SJCRH30 (cell line): Measurements from ENCODE around the gene ADARB2. TPM values are rescaled to one million over a fixed set of nuclear protein-coding genes. Genes with fewer than 3 reads are reported as not detected.

ENCODE experiments used
- DNase-seq, 2 experiments: peaks; one replicate each; pipeline ENCODE4 v3.0.0-alpha.2; 2015 to 2020
- H3K27ac ChIP-seq: fragments of 250-450 bp; sonication (Bioruptor Pico); 2 replicates; pipeline ENCODE4 v1.5.1; 2020; ENCODE audit warnings: mild to moderate bottlenecking, moderate library complexity
- H3K27me3 ChIP-seq: fragments of 250-450 bp; sonication (Bioruptor Pico); 2 replicates; pipeline ENCODE4 v1.5.1; 2020; ENCODE audit warnings: mild to moderate bottlenecking, moderate library complexity
- H3K36me3 ChIP-seq: fragments of 250-450 bp; sonication (Bioruptor Pico); 2 replicates; pipeline ENCODE4 v1.5.1; 2020; ENCODE audit warnings: mild to moderate bottlenecking, moderate library complexity
- H3K4me1 ChIP-seq: fragments of 250-450 bp; sonication (Bioruptor Pico); 2 replicates; pipeline ENCODE4 v1.5.1; 2020; ENCODE audit warnings: mild to moderate bottlenecking, moderate library complexity
- H3K4me3 ChIP-seq: fragments of 250-450 bp; sonication (Bioruptor Pico); 2 replicates; pipeline ENCODE4 v1.5.1; 2020; ENCODE audit warnings: mild to moderate bottlenecking, moderate library complexity
- H3K9me3 ChIP-seq: fragments of 250-450 bp; sonication (Bioruptor Pico); replicated peaks from 2 replicates; pipeline ENCODE4 v1.5.1; 2020; ENCODE audit warnings: mild to moderate bottlenecking, moderate library complexity
- total RNA-seq: library from RNA; depleted of rRNA; stranded (reverse); fragments of >200 nt; shearing (Covaris generic); gene quantifications from 2 replicates; pipeline ENCODE4 v1.2.3, GENCODE V29; 2014

ADARB2 gene
- total RNA-seq, 1 experiment from 2014 or later, result not detected

- H3K4me3 ChIP-seq, result no peak overlapping the region
- no peaks in the 10 kb centered on the region for H3K27me3 ChIP-seq
- no peak for DNase-seq
- no peak overlapping the region for H3K27ac ChIP-seq
- no peaks in the 10 kb centered on the region for H3K36me3 ChIP-seq
- H3K9me3 ChIP-seq, result no peaks in the 10 kb centered on the region
- H3K4me1 ChIP-seq, result no peaks in the 10 kb centered on the region
Measured at GRCh38 chr10:1604246-1604645, 133.1 kb downstream of the ADARB2 start.

- Histone ChIP-seq H3K4me3 (no peak overlapping the region), H3K4me1 (no peaks in the 10 kb centered on the region), H3K9me3 (no peaks in the 10 kb centered on the region), H3K27me3 (no peaks in the 10 kb centered on the region), H3K27ac (no peak overlapping the region), H3K36me3 (no peaks in the 10 kb centered on the region)
- no peak for DNase-seq
Measured at GRCh38 chr10:1603181-1603580, 134.1 kb downstream of the ADARB2 start.

GRCh38 chr10:1602037-1602484 is 135.3 kb downstream of the ADARB2 start:
- Histone ChIP-seq H3K36me3 (no peaks in the 10 kb centered on the region), H3K27me3 (no peaks in the 10 kb centered on the region), H3K4me1 (no peaks in the 10 kb centered on the region), H3K9me3 (no peaks in the 10 kb centered on the region), H3K4me3 (no peak overlapping the region), H3K27ac (no peak overlapping the region)
- DNase-seq, result no peak

GRCh38 chr10:1601406-1601805 is 135.9 kb downstream of the ADARB2 start:
- H3K9me3 ChIP-seq, result no peaks in the 10 kb centered on the region
- H3K4me3 ChIP-seq, result no peak overlapping the region
- no peak overlapping the region for H3K27ac ChIP-seq
- H3K4me1 ChIP-seq, result no peaks in the 10 kb centered on the region
- no peaks in the 10 kb centered on the region for H3K27me3 ChIP-seq
- no peak for DNase-seq
- H3K36me3 ChIP-seq, result no peaks in the 10 kb centered on the region

- no peak overlapping the region for H3K4me3 ChIP-seq
- no peak overlapping the region for H3K27ac ChIP-seq
- no peaks in the 10 kb centered on the region for H3K36me3 ChIP-seq
- H3K4me1 ChIP-seq, result no peaks in the 10 kb centered on the region
- H3K27me3 ChIP-seq, result no peaks in the 10 kb centered on the region
- H3K9me3 ChIP-seq, result no peaks in the 10 kb centered on the region
- DNase-seq, result no peak
Measured at GRCh38 chr10:1600861-1601260, 136.5 kb downstream of the ADARB2 start.

- no peak overlapping the region for H3K4me3 ChIP-seq
- no peaks in the 10 kb centered on the region for H3K9me3 ChIP-seq
- no peak overlapping the region for H3K27ac ChIP-seq
- H3K36me3 ChIP-seq, result no peaks in the 10 kb centered on the region
- DNase-seq, result peak; percentile 50 to 63
- no peaks in the 10 kb centered on the region for H3K4me1 ChIP-seq
- H3K27me3 ChIP-seq, result no peaks in the 10 kb centered on the region
Measured at GRCh38 chr10:1598393-1599153, 138.8 kb downstream of the ADARB2 start.

- H3K27ac ChIP-seq, result no peak overlapping the region
- H3K27me3 ChIP-seq, result no peaks in the 10 kb centered on the region
- no peaks in the 10 kb centered on the region for H3K4me1 ChIP-seq
- H3K36me3 ChIP-seq, result no peaks in the 10 kb centered on the region
- no peak overlapping the region for H3K4me3 ChIP-seq
- DNase-seq, result no peak
- H3K9me3 ChIP-seq, result no peaks in the 10 kb centered on the region
Measured at GRCh38 chr10:1597370-1598146, 139.8 kb downstream of the ADARB2 start.

GRCh38 chr10:1596482-1597099 is 140.7 kb downstream of the ADARB2 start:
- Histone ChIP-seq H3K36me3 (no peaks in the 10 kb centered on the region), H3K9me3 (no peaks in the 10 kb centered on the region), H3K27ac (no peak overlapping the region), H3K4me3 (no peak overlapping the region), H3K27me3 (no peaks in the 10 kb centered on the region), H3K4me1 (no peaks in the 10 kb centered on the region)
- no peak for DNase-seq

GRCh38 chr10:1595726-1596125 is 141.6 kb downstream of the ADARB2 start:
- Histone ChIP-seq H3K27ac (no peak overlapping the region), H3K27me3 (no peaks in the 10 kb centered on the region), H3K4me3 (no peak overlapping the region), H3K9me3 (no peaks in the 10 kb centered on the region), H3K36me3 (no peaks in the 10 kb centered on the region), H3K4me1 (no peaks in the 10 kb centered on the region)
- no peak for DNase-seq

- no peaks in the 10 kb centered on the region for H3K9me3 ChIP-seq
Measured at GRCh38 chr10:1595242-1595600, 142.1 kb downstream of the ADARB2 start.

GRCh38 chr10:1594372-1595241 is 142.7 kb downstream of the ADARB2 start:
- no peaks in the 10 kb centered on the region for H3K4me1 ChIP-seq
- DNase-seq, result no peak
- H3K36me3 ChIP-seq, result no peaks in the 10 kb centered on the region
- no peak overlapping the region for H3K27ac ChIP-seq
- H3K27me3 ChIP-seq, result no peaks in the 10 kb centered on the region
- H3K4me3 ChIP-seq, result no peak overlapping the region
- H3K9me3 ChIP-seq, result no peaks in the 10 kb centered on the region

More at GRCh38 chr10:1595242-1595600, 142.1 kb downstream of the ADARB2 start:
- no peak overlapping the region for H3K27ac ChIP-seq
- no peak overlapping the region for H3K4me3 ChIP-seq
- no peaks in the 10 kb centered on the region for H3K36me3 ChIP-seq
- DNase-seq, result no peak
- H3K4me1 ChIP-seq, result no peaks in the 10 kb centered on the region
- H3K27me3 ChIP-seq, result no peaks in the 10 kb centered on the region

GRCh38 chr10:1591742-1592141 is 145.6 kb downstream of the ADARB2 start:
- Histone ChIP-seq H3K4me1 (no peaks in the 10 kb centered on the region), H3K27me3 (no peaks in the 10 kb centered on the region), H3K9me3 (no peaks in the 10 kb centered on the region), H3K4me3 (no peak overlapping the region), H3K36me3 (no peaks in the 10 kb centered on the region), H3K27ac (no peak overlapping the region)
- no peak for DNase-seq

GRCh38 chr10:1591045-1591444 is 146.3 kb downstream of the ADARB2 start:
- no peak overlapping the region for H3K4me3 ChIP-seq
- H3K9me3 ChIP-seq, result no peaks in the 10 kb centered on the region
- H3K27me3 ChIP-seq, result no peaks in the 10 kb centered on the region
- no peak overlapping the region for H3K27ac ChIP-seq
- no peak for DNase-seq
- H3K36me3 ChIP-seq, result no peaks in the 10 kb centered on the region
- H3K4me1 ChIP-seq, result no peaks in the 10 kb centered on the region

GRCh38 chr10:1589257-1589656 is 148.1 kb downstream of the ADARB2 start:
- Histone ChIP-seq H3K4me3 (no peak overlapping the region), H3K4me1 (no peaks in the 10 kb centered on the region), H3K27me3 (no peaks in the 10 kb centered on the region), H3K9me3 (no peaks in the 10 kb centered on the region), H3K27ac (no peak overlapping the region), H3K36me3 (no peaks in the 10 kb centered on the region)
- DNase-seq, result no peak
